HG03469 (cell line): ENCODE data around the gene LRRC58.
"Not testable (repeated sequence)": the region's sequence is repeated elsewhere in the genome, so short reads cannot be mapped to it uniquely, and the experiment has no call there.

ENCODE experiments used
- ATAC-seq: cut with Tn5 transposase; IDR thresholded peaks from one replicate; pipeline ENCODE4 v1.9.1; 2021; ENCODE audit warnings: mild to moderate bottlenecking, moderate library complexity, moderate number of reproducible peaks; ENCODE audit not compliant: unreplicated experiment

Gene LRRC58

GRCh38 chr3:120341658-120342346, 7.4 kb downstream of the LRRC58 start:
- ATAC-seq = no peak

DNA sequence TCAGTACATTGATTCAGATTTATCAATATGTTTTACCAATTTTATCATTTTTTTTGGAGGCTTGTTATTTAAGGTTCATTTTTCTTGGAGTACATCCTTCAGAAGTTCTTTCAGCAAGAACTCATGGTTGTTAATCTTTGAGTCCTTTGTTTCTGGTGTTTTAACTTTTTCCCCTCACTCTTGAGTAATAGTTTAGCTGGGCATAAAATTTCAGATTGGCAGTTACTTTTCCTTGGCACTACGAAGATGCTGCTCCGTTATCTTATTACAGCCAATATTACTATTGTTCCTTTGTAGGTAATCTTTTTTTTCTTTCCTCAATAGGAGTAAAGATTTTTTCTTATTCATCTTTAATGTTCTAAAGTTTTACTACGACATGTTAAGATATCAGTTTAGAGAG, 9.8 kb downstream of the LRRC58 start:
- no peak for ATAC-seq

DNA sequence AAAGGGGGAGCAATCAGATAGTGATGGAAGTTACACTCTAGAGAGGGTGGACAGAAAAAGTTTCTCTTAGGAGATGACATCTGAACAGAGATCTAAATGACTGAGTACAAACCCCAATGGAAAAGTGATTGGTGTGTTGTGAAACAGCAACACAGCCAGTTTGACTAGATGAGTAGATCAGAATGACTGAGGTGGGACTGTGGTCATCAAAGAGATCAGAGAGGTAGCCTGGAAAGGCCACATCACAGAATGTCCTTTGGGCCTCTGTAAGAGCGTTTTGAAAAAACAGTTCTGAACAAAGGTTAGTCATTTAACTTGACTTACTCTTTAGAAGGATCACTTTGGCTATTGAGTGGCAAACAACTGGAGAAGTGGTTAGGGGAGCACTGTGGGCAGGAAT, 10.6 kb downstream of the LRRC58 start:
- ATAC-seq = no peak

- no peak for ATAC-seq
These were observed 16.5 kb downstream of the LRRC58 start for GRCh38 chr3:120332646-120333045.

DNA sequence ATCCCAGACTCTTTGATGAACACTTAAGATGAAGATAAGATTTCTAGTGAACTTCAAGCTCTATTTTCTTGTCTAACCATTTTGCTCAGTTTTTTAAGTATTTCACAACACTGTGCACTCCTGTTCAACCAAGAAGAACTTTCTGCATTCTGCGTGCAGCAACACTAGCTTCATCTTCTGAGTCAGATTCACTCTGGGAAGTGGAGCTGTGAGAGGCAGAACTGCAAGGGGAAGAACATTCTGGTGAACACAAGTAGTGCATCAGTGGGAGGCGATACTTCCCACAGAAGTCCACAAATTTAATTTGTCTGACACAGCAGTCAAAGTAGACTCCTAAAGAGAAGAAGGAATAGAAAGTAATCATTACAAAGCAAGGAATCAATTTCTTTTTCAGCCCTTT, 18.1 kb downstream of the LRRC58 start:
- no peak for ATAC-seq

- ATAC-seq = no peak
These were observed 22.4 kb downstream of the LRRC58 start for GRCh38 chr3:120326784-120327183.

DNA sequence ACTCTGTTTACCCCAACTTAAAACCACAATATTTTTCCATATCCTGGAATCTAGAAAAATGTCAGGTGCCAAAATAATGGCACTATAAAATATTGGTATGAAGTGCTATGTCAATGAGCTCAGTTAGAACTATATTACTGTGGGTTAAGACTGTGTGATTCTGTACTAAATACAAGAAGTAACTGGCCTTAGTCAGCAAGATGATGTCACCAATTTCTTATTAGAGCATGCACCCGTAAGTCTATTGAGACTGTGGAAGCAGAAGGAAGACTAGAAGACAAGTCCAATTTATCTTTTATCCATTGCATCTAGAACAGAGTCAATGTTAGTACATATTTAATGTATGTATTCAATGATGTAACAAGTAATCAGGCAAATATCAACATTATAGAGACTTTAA, 25.0 kb downstream of the LRRC58 start:
- no peak for ATAC-seq

DNA sequence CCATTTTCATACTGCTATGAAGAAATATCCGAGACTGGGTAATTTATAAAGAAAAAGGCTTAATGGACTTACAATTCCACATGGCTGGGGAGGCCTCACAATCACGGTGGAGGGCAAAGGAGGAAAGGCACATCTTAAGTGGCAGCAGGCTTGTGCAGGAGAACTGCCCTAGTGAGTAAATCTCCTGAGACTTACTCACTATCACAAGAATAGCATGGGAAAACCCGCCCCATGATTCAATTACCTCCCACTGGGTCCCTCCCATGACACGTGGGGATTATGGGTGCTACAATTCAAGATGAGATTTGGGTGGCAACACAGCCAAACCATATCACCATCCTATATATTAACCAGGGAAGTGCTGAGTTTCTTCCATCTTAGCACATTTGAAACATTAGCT, 25.4 kb downstream of the LRRC58 start:
- not testable (repeated sequence) for ATAC-seq

DNA sequence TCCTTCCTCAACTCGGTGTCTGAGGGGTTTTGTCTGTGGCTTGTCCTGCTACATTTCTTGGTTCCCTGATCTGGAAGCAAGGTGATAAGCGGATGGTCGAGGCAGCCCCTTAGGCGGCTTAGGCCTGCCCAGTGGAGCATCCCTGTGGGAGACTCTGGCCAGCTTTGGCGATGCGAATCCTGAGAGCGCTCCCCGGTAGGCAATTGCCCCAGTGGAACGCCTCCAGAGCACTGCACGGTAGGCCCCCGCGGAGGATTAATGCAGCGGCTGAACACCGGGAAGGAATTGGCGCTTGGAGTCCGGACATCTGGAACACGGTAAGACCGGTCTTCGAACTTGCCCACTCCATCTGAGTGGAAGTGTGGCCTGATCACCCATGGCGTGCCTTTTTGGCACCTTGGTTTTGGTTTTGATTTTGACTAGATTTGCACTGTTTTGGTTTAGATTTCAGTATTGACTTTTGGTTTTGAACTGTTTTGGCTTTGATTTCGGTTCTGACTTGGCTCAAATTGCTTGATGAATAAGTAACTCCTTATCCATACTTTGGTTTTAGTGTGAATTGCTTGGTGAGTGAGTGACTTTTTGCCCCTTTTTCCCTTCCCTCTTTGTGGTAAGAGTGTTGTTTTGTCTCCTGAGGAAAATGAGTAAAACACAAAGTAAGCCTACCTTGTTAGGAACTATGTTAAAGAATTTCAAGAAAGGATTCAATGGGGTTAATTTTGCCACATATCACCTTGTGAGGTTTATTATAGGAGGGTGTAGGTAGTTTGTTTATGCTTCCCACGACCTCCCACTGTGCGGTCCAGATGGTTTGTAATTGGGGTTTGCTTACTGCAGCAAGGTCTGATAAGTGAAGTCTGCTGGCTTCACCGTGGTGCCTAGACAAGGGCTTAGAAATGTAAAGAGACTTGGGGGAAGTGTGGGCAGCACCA, 37.0 kb downstream of the LRRC58 start:
- ATAC-seq = no peak

DNA sequence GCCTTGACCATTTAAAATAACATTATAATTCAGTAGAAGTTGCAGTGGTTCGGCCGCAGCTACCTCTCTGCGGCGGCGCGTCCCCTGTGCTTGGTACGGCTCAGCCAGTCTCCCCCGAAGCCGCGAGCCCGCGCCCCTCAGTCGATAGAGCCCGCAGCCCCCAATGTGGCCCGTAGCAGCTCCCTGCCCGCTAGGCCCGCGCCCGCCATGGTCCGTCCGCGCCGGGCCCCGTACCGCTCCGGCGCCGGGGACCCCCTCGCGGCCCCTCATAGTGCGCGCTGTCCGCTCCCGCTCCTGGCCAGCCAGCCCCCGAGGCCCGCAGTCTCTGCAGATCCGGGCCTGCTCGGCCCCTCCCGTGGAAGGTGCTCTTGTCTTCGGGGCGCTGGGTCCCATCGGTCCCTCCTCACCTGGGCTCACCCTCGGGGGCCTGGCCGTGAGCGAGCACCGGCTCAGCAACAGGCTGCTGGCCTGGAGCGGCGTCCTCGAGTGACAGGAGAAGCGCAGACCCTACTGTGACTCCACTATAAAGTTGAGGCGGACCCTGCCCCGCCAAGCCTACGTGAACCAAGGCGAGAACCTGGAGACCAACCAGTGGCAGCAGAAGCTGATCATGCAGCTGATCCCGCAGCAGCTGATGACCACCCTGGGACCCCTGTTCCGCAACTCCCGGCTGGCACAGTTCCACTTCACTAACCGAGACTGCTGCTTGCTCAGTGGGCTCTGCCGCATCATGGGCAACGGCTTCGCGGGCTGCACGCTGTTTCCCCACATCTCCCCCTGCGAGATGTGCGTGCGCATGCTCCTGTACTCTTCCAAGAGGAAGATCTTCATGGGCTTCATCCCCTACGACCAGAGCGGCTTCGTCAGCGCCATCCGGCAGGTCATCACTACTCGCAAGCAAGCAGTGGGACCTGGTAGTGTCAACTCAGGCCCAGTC, 42.4 kb downstream of the LRRC58 start:
- ATAC-seq = no peak

DNA sequence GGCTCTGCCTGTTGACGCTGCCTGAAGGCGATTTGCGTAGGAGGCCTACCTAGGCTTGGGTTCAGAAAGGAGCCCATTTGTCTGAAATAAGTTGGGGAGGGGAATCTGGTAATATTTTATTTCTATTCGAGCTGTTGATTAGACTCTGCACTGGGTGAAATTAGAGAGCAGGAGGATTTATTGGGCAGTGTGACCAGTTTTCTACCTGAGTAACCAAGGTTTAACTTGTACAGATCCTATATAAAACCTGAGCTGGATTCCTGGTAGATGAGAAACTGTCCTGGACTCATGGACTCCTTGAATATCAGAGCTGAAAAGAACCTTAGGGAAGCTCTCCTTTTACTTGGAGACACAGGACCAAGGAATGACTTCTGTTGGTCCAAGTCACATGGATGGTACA, 44.5 kb downstream of the LRRC58 start:
- ATAC-seq = no peak

- no peak for ATAC-seq
These were observed 46.8 kb downstream of the LRRC58 start for GRCh38 chr3:120302361-120302760.

GRCh38 chr3:120300971-120301370, 48.2 kb downstream of the LRRC58 start:
- no peak for ATAC-seq

DNA sequence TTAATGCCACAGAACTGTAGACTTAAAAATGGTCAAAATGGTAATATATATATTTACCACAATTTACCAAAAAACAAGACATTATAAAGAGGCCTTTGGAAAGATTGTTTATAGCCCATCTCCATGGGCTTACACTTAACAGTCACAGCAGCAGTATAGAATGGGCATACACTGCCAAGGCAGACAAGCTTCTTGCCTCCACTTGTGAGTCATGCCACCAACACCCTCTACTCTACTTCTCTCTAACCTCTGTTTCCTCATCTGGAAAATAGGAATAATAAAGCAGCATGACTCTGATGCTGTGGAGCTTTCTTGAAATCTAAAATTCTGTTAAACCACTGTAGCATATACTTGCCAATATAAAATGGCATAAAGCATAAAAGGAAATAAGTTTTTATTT, 49.8 kb downstream of the LRRC58 start:
- ATAC-seq = no peak

DNA sequence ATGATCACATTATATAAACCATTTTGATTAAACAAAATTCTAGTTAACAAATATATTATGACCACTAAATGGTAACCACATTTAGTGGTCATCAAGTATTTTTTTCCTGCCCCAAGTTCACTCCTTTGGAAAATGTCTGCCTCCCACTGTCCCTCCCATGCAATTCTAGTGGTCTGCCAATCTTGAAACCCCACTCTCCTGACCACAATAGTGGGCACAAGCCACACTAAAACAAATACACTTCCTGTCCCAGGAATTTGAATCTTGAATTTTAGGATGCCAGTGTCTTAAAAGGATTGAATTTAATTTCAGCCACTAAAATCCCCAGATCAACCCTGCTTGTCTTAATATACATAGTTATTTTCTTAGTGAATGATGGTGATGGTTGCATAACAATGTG, 50.2 kb downstream of the LRRC58 start:
- ATAC-seq = no peak

GRCh38 chr3:120291552-120291951, 57.6 kb downstream of the LRRC58 start:
- ATAC-seq = not testable (repeated sequence)

DNA sequence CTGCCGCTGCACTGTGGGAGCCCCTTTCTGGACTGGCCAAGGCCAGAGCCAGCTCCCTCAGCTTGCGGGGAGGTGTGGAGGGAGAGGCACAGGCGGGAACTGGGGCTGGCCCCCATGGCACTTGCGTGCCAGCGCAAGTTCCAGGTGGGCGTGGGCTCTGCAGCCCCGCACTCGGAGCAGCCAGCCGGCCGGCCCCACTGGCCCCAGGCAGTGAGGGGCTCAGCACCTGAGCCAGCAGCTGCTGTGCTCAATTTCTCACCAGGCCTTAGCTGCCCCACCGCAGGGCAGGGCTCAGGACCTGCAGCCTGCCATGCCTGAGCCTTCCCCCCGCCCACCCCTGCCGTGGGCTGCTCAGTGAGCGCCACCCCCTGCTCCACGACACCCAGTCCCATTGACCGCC, 59.5 kb downstream of the LRRC58 start:
- ATAC-seq = no peak

- ATAC-seq = no peak
These were observed 62.7 kb downstream of the LRRC58 start for GRCh38 chr3:120286465-120286864.

DNA sequence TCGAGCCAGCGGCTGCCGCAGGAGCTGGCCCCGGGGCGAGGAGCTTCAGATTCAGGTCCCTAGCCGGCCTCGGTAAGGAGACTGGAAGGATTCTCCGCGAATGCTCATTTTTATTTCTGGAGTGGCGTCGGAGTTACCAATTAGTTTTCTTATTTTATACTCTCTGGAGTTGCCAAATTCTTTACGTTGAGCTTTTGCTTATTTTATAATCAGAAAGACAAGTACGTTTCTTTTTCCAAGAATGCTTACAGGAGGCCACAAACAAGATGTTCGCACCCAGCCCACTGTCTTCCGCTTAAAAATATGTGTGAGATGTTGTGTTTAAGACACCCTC, 63.7 kb downstream of the LRRC58 start:
- no peak for ATAC-seq

DNA sequence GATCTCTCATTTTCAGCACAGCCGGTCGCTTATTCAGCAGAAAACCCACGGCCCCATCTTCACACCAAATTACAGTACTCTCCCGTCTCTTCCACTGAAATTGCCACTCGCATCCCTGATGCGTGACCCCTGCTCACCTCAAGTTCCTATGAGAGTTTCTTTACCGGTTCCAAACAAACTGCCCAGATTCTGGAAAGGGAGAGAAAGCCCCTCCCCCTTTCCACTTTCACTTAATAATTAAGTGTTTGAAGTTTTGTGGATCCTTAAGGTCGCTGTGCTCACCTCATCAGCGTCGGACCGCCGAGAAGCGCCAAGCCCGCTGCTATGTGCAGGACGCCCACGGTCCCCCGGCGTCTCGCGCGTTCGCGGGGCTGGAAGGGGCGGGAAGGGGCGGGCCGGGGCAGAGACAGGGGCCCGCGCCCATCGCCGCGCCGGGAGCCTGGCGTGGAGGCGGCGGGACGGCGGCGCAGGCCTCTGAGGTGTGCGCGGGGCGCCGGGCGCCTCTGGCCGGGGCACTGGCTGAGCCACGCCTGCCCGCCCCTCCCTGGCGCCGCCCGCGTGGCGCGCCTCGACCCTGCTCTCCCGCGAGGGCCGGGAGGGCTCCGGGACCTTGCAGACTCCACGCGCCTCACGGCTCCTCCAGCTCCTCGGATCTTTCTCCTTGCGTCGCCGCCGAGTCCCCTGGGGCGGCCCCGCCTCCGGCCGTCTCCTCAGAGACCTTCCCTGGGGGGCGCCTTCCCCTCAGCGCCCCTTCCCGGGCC, 64.2 kb downstream of the LRRC58 start, which contains the start of gene GPR156:
Gene GPR156, minus strand, starts transcription at position 476 of the 761 bp plus-strand sequence. CDS start 41,124 bp downstream, outside the sequence.
- ATAC-seq = no peak
